Ureter (tissue), 1 donor: ENCODE results near the gene ASPA. TPM values are rescaled to one million over a fixed set of nuclear protein-coding genes. Genes with fewer than 3 reads are reported as not detected.
A peak's percentile ranks its signal among the peaks of the same experiment; 100 is the strongest.
"Not testable (repeated sequence)": the region's sequence is repeated elsewhere in the genome, so short reads cannot be mapped to it uniquely, and the experiment has no call there.

Experiments
- DNase-seq: peaks from one replicate; pipeline ENCODE4 v3.0.0-alpha.2; 2020; ENCODE audit warnings: low spot score
- total RNA-seq: library from RNA; stranded (reverse); gene quantifications from one replicate; pipeline ENCODE4 v1.2.4, GENCODE V29; 2023
- donor health status: DM: yes; HTN: yes; CAD: no.

Gene ASPA
- 15.3 TPM for total RNA-seq

DNA sequence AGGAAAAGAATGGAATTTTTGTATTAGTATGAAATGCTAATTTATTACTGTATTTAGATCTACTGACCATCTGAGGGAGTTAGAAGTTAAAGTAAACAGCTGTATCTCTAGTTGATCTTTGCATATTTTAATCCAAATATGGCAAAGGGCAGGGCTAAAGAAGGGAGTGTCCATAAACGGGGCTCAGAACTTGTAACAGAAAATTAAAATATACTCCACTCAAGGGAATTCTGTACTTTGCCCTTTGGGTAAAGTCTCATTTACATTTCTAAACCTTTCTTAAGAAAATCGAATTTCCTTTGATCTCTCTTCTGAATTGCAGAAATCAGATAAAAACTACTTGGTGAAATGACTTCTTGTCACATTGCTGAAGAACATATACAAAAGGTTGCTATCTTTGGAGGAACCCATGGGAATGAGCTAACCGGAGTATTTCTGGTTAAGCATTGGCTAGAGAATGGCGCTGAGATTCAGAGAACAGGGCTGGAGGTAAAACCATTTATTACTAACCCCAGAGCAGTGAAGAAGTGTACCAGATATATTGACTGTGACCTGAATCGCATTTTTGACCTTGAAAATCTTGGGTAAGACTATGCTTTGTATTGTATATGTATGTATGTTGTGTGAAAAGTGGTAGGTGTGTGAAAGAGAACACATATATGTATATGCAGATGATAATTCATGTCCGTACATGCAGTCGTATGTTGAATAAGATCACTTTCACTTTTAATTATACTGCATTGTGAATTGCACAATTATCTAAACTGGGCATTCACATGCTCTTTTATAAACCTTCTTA is at the start of gene ASPA:
TSS of gene ASPA (plus strand) at position 186 of the 799 bp plus-strand sequence. CDS start at position 349, 163 bp downstream.
- DNase-seq: no peak

DNA sequence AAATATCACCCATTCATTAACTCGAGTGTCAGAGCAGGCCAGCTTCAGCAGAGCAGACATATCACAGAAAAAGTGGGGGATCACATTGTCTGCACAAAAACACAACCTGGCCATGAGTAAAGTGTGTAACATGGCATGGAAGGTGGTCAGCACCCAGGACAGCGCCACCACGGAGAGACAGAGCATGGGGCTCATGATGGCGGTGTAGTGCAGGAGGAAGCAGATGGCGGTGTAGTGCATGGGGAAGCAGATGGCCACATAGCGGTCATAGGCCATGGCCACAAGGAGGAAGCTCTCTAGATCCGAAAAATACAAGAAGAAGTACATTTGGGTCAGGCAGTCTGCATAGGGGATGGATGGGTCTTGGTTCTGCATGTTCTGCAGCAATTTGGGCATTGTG is 42.6 kb upstream of the ASPA start:
- DNase-seq: not testable (repeated sequence)

DNA sequence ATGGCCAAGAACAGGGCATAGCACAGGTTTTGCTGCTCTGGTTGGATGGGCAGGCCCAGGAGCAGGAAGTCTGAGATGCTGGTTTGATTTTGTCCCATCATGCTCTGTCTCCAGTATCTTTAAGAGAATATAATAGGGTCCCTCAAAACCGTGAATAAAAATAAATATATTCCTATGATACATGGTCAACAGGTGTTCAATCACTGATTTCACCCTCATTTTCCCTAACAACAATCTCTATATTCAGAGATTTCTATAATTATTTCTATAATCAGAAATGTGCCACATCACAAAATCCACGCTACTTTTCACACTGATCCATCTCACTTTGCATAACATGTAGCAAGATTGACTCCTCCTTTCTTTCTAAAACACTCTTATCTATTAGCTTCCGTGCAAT is 42.1 kb upstream of the ASPA start, which contains the start of gene OR1E2:
TSS of gene OR1E2 (minus strand) at position 101 of the 400 bp plus-strand sequence. CDS start at position 101, 0 bp downstream.
- DNase-seq: no peak

DNA sequence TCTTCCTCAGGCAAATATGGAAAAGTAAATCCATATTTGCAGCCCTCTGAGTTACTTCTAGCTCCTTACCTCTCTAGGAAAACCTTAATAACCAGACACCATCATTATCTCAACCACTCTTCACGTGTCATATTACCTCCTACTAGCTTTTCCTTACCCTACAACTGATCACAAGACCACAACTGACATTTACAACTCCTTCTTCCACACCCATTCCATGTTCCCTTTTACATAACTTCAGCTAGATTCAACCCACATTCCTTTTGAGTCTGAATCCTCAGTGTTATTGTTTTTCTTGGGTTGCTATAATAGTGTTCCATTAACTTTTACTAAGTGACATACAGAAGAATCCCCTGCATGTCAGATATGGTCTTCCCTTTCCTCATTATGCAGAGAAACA is 37.4 kb upstream of the ASPA start:
- no peak for DNase-seq

DNA sequence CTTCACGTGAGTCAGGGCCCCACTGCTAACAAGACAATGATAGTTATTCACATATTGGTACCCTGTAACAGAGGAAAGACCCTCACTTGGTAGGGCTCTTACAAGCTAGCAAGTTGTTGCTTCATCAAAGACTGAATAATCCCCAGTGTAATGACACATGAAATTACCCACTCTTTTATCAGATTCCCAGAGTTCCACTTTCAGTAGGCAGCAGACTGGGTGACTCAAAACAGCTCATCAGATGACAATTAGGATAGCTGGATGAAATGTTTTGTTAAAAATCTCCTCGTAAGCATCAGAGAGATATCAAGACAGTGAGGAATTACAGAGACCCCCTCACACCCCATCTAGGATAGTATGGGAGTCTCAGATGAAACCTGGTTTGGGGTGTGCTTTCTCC is 35.3 kb upstream of the ASPA start:
- no peak for DNase-seq

DNA sequence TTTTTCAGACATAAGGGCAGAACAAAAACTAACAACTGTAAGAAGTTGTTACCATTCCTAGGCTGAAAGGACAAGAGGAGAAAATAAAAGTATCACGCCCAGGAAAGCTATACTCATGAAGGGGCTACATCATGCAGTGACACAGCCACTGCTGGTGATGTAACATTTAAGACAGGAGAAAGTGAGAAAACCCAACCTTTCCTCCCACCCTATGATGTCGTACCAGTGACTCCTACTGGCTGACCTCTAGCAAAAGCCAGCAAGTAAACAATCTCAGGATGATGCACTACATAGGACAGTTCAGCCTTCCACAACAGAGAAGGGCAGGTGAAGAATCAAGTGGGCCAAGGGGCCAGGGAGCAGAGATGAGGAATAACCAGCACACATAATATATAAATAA is 28.2 kb upstream of the ASPA start:
- DNase-seq: no peak

DNA sequence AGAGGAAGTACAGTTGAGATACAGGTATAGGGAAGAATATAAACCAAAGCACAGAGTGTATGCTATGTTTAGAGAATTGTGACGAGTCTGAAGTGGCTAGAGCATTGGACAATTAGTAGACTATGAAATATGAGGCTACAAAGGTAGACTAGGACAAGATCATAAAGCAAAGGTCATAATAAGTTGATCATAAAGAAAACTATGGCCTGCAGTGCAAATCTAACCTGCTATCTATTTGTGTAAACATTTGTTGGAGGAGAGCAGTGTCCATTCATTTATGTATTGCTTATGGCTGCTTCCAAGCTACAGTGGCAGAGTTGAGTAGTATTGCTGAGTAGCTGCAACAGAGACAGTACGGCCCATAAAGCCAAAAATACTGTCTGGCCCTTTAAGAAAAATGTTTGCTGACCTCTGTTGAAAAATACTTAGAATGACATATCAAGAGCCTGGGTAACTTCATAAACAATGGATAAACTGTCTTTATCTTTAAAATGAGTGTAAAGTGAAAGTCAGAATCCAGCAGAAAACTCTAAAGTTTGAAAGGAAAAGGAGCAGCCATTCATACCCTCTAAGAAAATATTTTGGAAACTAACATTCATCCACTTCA is 27.6 kb upstream of the ASPA start:
- no peak for DNase-seq

DNA sequence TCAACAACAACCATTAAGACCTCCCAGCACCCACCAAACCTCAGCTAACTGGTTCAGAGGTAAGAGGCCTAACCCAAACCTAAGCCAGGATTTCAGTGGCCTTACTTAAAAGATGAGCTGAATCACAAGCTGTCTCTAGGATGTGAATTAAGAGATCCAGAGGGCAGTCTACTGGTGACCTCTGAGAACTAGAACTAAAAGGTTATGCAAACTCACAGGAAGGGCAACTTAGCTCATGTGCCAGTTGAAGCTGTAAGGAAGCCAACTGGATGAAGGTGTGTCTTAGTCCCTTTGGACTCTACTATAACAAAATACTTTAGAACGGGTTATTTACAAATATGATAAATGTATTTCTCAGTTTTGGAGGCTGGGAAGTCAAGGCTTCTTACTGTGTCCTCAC is 9.4 kb upstream of the ASPA start:
- not testable (repeated sequence) for DNase-seq

DNA sequence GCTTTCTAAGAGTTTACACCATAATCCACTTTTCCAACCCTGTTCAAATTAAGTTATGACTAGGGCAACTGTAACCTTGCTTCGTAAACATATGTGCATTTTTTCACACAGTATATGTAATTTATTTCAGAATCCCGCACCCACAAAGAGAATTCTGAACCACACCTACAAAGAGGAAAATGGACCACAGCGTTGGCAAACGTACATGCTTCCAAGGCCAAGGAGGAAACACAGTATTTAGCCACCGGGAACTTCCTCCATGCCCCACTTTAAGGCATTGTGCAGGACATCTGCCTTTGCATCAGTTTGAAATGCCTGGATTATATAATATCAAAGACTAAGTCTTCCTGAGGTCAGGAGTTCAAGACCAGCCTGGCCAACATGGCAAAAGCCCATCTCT is 6.3 kb upstream of the ASPA start:
- DNase-seq: no peak

DNA sequence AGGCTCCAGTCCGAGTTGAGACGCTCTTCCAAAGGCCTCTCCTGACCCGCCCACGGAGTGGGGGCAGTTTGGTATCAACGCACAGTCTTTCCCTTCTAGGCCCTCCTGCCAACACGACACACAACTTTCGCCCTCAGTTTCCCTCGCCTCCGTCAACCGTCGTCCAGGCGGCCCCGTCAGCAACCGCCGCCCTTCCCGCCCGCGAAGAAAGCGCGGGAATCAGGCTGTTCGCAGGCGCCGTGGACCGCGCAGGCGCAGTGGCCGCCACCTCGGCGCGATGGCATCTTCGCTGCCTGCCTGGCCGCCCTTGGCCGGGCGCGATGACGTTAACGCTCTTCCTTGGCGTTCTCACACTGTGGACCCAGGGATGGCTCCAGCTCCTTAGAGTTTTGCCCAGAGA is 4.2 kb upstream of the ASPA start, which contains the start of gene SPATA22:
TSS of gene SPATA22 (minus strand) at position 221 of the 400 bp plus-strand sequence. CDS start 2,494 bp downstream, outside the sequence.
- no peak for DNase-seq

DNA sequence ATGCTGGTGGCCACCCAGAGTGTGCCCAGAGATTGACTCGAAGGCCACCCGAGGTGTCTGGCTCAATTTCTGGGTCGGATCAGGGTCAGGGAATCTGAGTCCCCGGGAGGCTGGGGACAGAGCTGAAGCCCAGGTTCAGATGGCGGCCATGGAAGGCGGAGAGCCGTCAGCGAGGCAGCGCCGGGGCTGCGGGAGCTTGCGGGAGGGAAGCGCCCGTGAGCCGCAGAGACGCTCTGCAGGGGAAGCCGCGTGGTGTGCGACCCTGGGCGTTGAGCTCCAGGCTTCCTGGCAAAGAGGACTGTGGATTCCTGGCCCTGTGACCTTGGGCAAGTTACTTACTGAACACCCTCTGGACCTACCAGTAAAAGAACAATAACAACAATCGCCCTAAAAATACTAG is 3.7 kb upstream of the ASPA start:
- DNase-seq: no peak

DNA sequence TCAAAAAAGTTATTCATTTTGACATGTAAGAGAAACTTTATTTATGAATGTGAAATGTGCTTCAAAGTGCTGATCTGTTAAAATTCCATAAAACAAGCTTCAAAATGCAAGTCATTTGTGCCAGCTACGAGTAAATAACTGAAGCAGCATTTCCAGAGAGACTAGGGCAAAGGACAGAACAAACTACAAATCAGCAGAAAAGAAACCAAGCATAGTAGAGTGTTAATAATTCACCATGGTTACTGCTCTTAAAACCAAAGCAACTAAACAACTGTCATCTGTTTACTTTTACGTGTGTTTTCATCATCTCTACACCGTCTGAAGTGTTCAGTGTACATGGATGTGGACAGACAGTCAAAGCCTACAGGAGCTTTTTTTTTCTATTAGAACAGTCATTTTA is 1.6 kb upstream of the ASPA start:
- no peak for DNase-seq

DNA sequence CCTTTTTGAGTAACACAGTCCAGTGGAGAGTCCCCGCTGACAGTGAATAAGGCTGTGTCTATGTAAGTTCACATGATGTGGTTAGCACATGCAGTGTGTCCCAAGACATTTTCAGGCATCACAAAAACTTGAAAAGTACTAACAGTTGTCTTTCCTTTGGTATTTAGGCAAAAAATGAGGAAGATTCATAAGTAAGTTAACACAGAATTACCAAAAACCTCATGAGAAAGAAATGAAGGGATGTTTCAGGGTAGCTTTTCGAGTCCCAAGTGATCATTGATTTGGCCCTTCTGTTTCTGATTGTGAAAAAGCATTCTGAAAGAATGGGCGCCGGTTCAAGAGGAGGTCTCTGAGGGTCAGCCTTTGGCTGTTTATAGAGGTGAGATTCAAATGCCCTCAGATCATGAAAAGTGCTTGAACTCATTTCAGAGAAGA is 529 bp upstream of the ASPA start:
- DNase-seq: no peak

DNA sequence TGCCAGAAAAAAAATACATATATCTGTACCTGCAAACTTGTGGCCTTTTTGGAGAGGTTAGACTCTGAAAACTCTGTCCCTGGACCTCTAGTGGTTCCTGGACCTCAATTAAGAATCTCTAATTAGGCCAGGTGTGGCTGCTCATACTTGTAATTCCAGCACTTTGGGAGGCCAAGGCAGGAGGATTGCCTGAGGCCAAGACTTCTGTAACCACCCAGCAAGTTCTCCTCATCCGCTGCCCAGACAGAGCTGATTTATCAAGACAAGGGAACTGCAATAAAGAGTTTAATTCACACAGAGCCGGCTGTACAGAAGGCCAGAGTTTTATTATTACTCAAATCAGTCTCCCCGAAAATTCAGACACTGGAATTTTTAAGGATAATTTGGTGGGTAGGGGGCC is 4.2 kb downstream of the ASPA start:
- DNase-seq: no peak

DNA sequence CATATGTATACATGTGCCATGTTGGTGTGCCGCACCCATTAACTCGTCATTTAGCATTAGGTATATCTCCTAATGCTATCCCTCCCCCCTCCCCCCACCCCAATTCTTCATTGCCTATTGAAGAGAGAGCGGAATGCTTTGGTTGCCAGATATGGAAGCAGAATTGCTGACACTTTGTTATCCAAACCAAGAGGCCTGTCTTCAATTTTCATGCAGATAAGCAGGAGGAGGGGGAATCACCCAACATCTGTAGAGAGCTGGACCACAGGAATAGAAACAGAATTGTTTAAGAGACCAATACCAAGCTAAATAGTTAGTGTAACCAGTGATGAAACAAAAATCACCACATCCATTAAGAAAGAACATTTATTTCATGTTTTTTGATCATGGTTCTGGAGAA is 7.1 kb downstream of the ASPA start:
- no peak for DNase-seq

DNA sequence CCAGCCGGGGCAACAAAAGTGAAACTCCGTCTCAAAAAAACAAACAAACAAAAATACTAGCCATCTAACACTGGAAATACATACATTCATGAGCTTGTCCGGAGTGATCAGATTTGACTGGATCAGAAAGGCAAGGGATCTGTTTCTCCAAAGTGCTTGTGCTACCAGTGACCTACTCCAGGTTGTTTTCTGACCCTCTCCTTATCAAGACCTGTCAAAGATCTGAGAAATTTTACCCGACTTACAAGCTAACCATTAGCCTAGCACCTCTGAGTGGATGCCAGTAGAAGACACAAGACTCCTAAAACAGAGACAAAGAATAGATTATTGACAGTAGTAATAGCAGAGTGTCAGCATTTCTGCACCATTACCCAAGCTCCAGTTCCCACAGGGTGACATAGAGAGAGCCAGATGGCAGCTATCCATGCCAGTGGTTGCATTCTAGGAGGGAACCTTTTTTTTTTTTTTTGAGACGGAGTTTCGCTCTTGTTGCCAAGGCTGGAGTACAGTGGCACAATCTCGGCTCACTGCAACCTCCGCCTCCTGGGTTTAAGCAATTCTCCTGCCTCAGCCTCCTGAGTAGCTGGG is 9.8 kb downstream of the ASPA start:
- no peak for DNase-seq

DNA sequence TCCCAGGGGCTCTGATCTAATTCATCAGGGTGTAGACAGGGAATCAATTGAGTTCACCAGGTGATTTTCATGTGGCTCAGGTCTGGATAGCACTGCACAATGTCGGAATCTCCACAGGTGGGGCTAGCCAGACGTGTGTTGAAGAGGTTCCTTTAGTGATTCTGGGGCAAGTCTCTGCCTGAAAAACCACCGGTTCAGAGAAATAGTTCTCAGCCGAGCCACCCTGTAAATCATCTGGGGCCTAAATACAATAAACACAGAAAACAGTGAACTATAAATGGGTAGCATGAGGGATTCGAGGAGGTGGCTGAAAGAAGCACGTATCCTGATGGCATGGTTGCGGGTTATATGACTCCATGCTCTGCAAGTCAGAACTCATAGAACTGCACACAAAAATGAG is 21.3 kb downstream of the ASPA start:
- no peak for DNase-seq

DNA sequence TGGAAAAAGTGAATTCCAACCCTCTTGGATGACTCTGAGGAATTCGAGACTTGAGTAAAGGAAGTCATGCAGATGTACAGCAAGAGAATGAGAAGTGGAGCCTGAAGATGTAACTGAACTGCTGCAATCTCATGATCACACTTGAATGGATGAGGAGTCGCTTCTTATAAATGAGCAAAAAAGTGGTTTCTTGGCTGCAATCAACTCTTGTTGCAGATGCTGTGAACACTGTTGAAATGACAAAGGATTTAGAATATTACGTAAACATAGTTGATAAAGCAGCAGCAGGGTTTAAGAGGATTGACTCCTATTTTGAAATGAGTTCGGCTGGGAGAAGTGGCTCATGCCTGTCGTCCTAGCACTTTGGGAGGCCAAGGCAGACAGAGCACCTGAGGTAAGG is 25.5 kb downstream of the ASPA start:
- peak; percentile 3 for DNase-seq

DNA sequence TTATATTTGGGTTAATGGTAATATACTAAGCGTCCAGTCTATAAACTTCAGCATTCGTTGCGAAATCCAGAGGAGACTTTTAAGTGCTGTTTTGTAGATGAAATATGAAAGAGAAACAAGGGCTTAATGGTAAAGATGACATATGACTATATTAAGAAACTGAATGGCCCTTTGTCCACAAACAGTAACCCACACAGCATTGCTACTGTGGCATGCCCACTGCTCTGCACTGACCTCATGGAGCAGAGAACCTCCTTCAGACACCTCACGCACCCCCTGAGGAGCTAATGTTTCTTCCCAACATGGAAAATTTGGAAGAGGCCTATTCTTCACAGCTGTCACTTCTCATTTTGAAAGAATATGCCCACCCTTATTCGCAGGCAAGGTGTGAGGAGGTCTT is 26.7 kb downstream of the ASPA start:
- peak; percentile 0 for DNase-seq

DNA sequence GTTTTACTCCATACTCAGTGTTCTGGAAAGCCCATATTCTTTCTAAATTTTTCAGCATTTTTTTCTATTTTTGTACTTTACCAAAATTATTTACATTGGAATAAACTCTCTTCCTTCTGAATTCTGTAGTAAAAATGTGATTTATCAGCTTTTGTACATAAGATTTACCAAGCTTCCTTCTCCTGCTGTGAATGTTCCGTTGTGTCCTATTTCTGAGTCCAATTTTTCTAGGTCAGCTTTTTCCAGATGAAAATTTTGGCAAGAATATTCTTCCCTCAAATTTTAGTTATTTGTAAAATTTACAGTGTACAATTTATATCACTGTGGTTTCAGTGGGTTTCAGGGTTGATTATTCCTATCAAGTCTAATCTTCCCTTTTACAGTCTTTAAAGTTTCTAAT is 27.5 kb downstream of the ASPA start:
- no peak for DNase-seq

DNA sequence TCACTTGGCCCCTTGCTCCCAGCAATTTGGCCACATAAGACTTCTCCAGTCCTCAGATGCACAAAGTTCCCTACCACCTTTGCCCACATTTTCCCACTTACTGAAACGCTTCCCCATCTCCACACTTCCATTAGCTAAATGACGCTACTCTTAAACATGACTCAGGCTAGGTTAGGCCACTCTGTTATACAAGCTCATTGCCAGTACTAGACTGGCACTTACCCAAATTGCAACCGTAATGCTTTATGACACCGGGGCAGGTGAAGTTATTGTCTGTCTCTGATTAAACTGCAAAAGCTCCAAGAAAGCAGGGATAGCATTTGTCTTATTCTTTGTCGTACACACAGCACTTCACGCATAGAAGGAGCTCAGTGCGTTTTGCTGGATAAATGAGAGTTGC is 29.2 kb downstream of the ASPA start:
- DNase-seq: no peak

DNA sequence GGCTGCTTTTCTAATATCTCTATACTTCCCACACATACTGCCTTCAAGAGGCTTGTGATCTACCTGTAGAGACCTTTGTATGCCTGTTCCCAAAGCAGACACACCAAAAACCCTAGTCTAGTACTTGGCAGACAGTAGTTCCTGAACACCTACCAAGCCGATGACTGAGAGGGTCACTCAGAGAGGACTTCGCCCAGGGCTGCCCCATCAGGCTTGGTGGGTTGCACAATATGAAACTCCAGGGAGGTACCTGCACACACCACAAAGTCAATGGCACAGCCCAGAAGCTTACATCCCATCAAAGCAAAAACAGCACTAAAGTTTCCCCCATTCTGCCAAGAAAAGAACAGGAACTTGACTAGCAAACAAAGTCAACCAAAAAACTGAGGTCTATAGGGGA is 30.3 kb downstream of the ASPA start:
- DNase-seq: peak; percentile 17

DNA sequence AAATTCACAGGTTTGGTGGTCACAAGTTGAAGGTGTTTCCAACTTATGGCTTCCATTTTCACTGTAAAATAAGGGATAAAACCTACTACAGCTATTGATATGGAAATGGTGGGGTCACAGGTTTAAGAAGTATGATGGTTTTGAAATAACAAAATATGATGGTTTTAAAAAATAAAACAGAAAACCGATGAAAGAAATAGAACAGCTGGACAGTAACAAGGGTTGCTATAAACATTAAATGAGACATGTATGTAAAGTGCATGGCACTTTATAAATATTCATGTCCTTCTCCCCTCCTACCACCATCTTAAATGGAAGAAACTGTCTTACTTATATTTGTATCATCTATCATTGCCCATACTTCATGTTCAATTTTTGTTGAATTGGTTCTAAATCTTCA is 31.3 kb downstream of the ASPA start:
- DNase-seq: no peak
